Neural crest cell (in vitro differentiated cells): ENCODE data around the gene PHAF1. TPM values are rescaled to one million over a fixed set of nuclear protein-coding genes. Genes with fewer than 3 reads are reported as not detected.

Source experiments
- DNase-seq: peaks from one replicate; pipeline ENCODE4 v3.0.0; 2021; ENCODE audit warnings: low read depth, mixed read lengths, low spot score
- H3K27ac Mint-ChIP-seq: one replicate; pipeline ENCODE4 v1.8.0; 2021; ENCODE audit warnings: mild to moderate bottlenecking, mixed read lengths; ENCODE audit not compliant: unreplicated experiment
- H3K27me3 Mint-ChIP-seq: 2 replicates; pipeline ENCODE4 v1.8.0; 2021; ENCODE audit warnings: low read depth, mild to moderate bottlenecking, mixed read lengths
- H3K36me3 Mint-ChIP-seq: 2 replicates; pipeline ENCODE4 v1.8.0; 2021; ENCODE audit warnings: low read depth, mild to moderate bottlenecking, mixed read lengths
- H3K4me1 Mint-ChIP-seq: 2 replicates; pipeline ENCODE4 v1.8.0; 2021; ENCODE audit warnings: mixed read lengths
- H3K4me3 Mint-ChIP-seq: one replicate; pipeline ENCODE4 v1.8.0; 2021; ENCODE audit warnings: mild to moderate bottlenecking, mixed read lengths
- H3K9me3 Mint-ChIP-seq: 2 replicates; pipeline ENCODE4 v1.8.0; 2021; ENCODE audit warnings: mixed read lengths
- CTCF ChIP-seq: fragments of 200-600 bp; sonication (generic); conservative IDR thresholded peaks from 2 replicates; pipeline ENCODE4 v1.5.0; 2021; ENCODE audit warnings: antibody characterized with exemption, mild to moderate bottlenecking
- total RNA-seq: library from RNA; stranded (reverse); gene quantifications from 2 replicates; pipeline ENCODE4 v1.2.1, GENCODE V29; 2021

The PHAF1 gene
- total RNA-seq, 1 donor from 2014 or later = 24.9 TPM

DNA sequence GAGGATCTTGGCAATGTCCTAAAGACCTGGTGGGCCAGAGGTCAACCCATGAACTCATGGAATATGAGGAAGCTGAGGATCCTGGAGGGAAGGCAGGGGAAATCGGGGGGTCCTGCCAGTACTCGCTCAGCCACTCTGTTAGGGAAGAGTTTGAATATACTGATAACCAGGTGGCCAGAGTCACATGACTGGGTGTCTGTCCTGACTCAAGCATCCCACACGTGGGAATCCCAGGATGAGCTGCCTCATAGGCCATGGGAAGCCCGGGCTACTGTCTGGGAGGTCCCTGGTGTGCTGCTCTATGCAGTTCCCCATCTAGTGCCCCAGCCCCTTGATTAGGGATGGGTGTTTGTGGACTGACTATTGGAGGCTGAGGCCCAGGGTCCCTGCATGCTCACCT, 78.6 kb downstream of the PHAF1 start:
- peaks cover 22% of the 10 kb centered on the region for H3K4me1 Mint-ChIP-seq
- H3K27me3 Mint-ChIP-seq = peaks cover 26% of the 10 kb centered on the region
- no peak overlapping the region for H3K27ac Mint-ChIP-seq
- H3K36me3 Mint-ChIP-seq = no peaks in the 10 kb centered on the region
- H3K4me3 Mint-ChIP-seq = peak overlapping the region; percentile 72
- no peak for DNase-seq
- TF ChIP-seq CTCF = no peak
- no peaks in the 10 kb centered on the region for H3K9me3 Mint-ChIP-seq

DNA sequence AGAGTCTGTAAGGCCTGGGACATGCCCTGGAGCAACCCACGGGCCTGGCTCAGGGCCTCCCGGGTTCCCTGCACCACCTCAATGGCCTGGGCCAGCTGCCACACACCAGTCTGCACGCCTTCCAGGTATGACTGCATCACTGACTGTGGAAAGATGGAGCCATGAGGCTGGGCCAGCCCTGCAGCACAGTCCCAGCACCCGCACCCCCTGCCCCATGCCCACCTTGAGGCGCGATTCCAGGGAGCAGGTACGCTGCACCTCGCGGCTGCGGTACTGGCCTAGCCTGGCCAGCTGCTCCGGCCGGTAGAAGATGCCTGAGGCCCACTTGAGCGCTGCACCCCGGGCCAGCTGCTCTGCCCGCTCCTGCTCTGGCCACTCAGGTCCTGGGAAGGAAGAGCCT, 79.1 kb downstream of the PHAF1 start:
- no peak for DNase-seq
- Mint-ChIP-seq H3K9me3 (no peaks in the 10 kb centered on the region), H3K36me3 (no peaks in the 10 kb centered on the region), H3K4me1 (peaks cover 27% of the 10 kb centered on the region), H3K4me3 (no peak overlapping the region), H3K27ac (no peak overlapping the region), H3K27me3 (peaks cover 26% of the 10 kb centered on the region)
- no peak for TF ChIP-seq CTCF

DNA sequence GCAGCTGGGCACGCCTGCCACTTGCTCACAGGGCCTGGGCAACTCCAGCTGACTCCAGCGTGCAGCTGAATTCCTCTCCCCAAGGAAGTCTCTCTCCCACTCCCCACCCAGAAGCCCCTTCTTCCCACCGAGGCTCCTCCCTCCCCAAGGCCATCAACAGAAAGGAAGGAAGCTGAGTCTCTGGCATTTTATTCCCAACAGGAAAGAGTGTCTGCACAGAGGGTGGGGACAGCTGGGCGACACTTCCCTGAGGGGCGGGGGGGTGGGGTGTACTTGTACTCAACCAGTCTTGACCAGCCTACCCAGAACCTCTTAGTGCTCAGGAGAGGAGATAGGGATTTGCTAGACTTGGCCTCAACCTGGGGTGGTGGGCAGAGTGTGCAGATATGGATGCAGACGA, 80.3 kb downstream of the PHAF1 start, which contains the start of gene EXOC3L1:
Gene EXOC3L1 (minus strand): TSS at position 96 of the 400 bp plus-strand sequence. CDS start 460 bp downstream, outside the sequence.
- no peak for DNase-seq
- no peak for TF ChIP-seq CTCF
- H3K27me3 Mint-ChIP-seq = peaks cover 18% of the 10 kb centered on the region
- no peaks in the 10 kb centered on the region for H3K9me3 Mint-ChIP-seq
- peaks cover 29% of the 10 kb centered on the region for H3K4me1 Mint-ChIP-seq
- peak within 1 kb of the TSS; percentile 93 for H3K4me3 Mint-ChIP-seq
- no peaks in the 10 kb centered on the region for H3K36me3 Mint-ChIP-seq
- no peak within 1 kb of the TSS for H3K27ac Mint-ChIP-seq

DNA sequence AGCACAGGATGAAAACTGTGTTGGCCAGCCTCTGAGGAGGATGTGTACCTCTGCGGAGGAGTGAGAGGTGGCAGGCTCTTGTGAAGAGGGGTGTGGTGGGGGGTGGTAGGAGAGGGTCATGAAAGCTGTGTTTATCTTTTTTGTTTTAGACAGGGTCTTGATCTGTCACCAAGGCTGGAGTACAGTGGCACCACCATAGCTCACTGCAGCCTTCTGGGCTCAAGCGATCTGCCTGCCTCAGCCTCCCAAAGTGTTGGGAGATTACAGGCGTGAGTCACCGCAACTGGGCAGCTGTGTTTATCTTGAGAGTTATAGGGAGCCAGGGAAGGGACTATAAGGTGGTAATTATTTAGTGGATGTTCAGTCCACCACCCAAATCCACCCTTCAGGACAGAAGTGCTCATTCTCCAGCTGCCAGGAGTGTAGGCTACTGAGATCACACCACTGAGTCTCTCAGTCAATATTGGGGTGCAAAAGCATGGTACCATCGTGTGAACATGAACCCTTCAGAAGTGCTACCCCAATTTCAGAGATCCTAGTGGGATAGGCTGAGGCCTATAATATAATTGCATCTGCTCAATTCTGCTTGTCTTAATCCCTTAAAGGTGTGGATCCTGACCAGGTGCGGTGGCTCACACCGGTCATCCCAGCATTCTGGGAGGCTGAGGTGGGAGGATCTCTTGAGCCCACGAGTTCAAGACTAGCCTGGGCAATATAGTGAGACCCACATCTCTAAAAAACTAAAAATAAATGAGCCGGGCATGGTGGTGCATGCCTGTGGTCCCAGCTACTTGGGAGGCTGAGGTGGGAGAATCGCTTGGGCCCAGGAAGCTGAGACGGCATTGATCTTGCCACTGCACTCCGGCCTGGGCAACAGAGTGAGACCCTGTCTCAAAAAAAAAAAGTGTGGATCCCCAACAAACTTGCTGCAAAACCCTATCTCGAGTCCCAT, 81.0 kb downstream of the PHAF1 start:
- Mint-ChIP-seq H3K4me3 (peak overlapping the region; percentile 93), H3K36me3 (no peaks in the 10 kb centered on the region), H3K4me1 (peaks cover 23% of the 10 kb centered on the region), H3K9me3 (no peaks in the 10 kb centered on the region), H3K27ac (no peak overlapping the region), H3K27me3 (peaks cover 11% of the 10 kb centered on the region)
- no peak for DNase-seq
- no peak for TF ChIP-seq CTCF

DNA sequence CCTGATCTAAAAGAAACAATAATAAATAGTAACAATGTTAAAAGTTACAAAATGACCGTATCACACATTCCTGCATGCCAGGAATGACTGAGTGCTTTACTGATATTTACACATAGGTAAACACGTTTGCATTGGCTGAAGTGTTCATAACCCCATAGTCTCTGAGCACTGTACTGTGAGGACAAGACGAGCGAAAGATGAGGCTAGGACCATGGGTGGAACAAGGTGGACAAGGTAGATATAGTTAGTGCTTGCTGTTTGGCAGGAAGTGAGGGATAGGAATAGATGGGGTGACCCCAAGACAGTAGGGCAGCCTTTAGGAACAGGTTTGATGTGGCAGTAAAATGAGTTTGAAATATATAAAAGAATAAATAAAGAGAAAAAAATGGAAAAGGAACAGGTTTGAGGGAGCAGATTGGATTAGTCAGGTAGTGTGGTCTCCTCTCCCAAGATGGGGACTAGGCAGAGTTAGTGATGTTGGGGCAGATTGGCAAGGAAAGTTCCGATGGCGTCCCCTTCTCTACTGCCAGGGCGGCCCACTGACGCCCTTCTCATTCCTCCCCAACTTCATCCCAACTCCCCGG, 81.8 kb downstream of the PHAF1 start:
- H3K27me3 Mint-ChIP-seq = peaks cover 4% of the 10 kb centered on the region
- no peak overlapping the region for H3K27ac Mint-ChIP-seq
- DNase-seq = no peak
- no peaks in the 10 kb centered on the region for H3K9me3 Mint-ChIP-seq
- peak overlapping the region; percentile 93 for H3K4me3 Mint-ChIP-seq
- peaks cover 5% of the 10 kb centered on the region for H3K36me3 Mint-ChIP-seq
- H3K4me1 Mint-ChIP-seq = peaks cover 28% of the 10 kb centered on the region
- no peak for TF ChIP-seq CTCF
